H9 (cell line): ENCODE results near the gene PIP4K2A. TPM values are rescaled to one million over a fixed set of nuclear protein-coding genes. Genes with fewer than 3 reads are reported as not detected.

ENCODE experiments used
- DNase-seq: peaks from one replicate; pipeline ENCODE4 v3.0.0-alpha.2; 2017
- H2AFZ ChIP-seq: one replicate; pipeline ENCODE4 v1.6.1; 2013; ENCODE audit warnings: mild to moderate bottlenecking, low read length, control low read depth, moderate library complexity
- H2AK5ac ChIP-seq: 2 replicates; pipeline ENCODE4 v1.6.1; 2013; ENCODE audit warnings: low read length, control low read depth, mixed read lengths; ENCODE audit not compliant: insufficient read length
- H2BK120ac ChIP-seq: one replicate; pipeline ENCODE4 v1.6.1; 2013; ENCODE audit warnings: low read depth, mild to moderate bottlenecking, low read length, control low read depth, inconsistent platforms; ENCODE audit not compliant: poor library complexity, severe bottlenecking
- H2BK12ac ChIP-seq: 2 replicates; pipeline ENCODE4 v1.6.1; 2013; ENCODE audit warnings: low read length, control low read depth, mixed read lengths, low read depth; ENCODE audit not compliant: insufficient read length
- H2BK15ac ChIP-seq: 2 replicates; pipeline ENCODE4 v1.6.1; 2013; ENCODE audit warnings: low read depth, low read length, control low read depth
- H2BK20ac ChIP-seq: one replicate; pipeline ENCODE4 v1.6.1; 2013; ENCODE audit warnings: low read depth, mild to moderate bottlenecking, low read length, control low read depth, inconsistent platforms; ENCODE audit not compliant: poor library complexity, severe bottlenecking
- H2BK5ac ChIP-seq: 2 replicates; pipeline ENCODE4 v1.6.1; 2013; ENCODE audit warnings: low read length, control low read depth, mixed read lengths; ENCODE audit not compliant: insufficient read length
- H3K14ac ChIP-seq: 2 replicates; pipeline ENCODE4 v1.6.1; 2013; ENCODE audit warnings: low read length, control low read depth; ENCODE audit not compliant: insufficient read depth
- H3K18ac ChIP-seq: 2 replicates; pipeline ENCODE4 v1.6.1; 2013; ENCODE audit warnings: low read depth, mild to moderate bottlenecking, mixed read lengths, low read length, control low read depth; ENCODE audit not compliant: insufficient read length
- H3K23ac ChIP-seq: 2 replicates; pipeline ENCODE4 v1.6.1; 2013; ENCODE audit warnings: low read length, control low read depth, mixed read lengths, low read depth; ENCODE audit not compliant: insufficient read length
- H3K23me2 ChIP-seq: 2 replicates; pipeline ENCODE4 v1.6.1; 2013; ENCODE audit warnings: low read depth, mild to moderate bottlenecking, mixed read lengths, low read length, control low read depth; ENCODE audit not compliant: insufficient read length, poor library complexity, severe bottlenecking
- H3K27ac ChIP-seq: 2 replicates; pipeline ENCODE4 v1.5.1; 2013; ENCODE audit warnings: low read length, control low read depth, mixed read lengths, low read depth; ENCODE audit not compliant: insufficient read length
- H3K27me3 ChIP-seq: 2 replicates; pipeline ENCODE4 v1.6.1; 2013; ENCODE audit warnings: low read length, control low read depth, inconsistent platforms; ENCODE audit not compliant: insufficient read depth
- H3K4ac ChIP-seq: 2 replicates; pipeline ENCODE4 v1.6.1; 2013; ENCODE audit warnings: low read depth, mild to moderate bottlenecking, control low read depth, inconsistent platforms, low read length, moderate library complexity
- H3K4me1 ChIP-seq: 2 replicates; pipeline ENCODE4 v1.6.1; 2013; ENCODE audit warnings: low read length, control low read depth, inconsistent platforms; ENCODE audit not compliant: insufficient read depth
- H3K4me2 ChIP-seq: 2 replicates; pipeline ENCODE4 v1.6.1; 2013; ENCODE audit warnings: low read length, control low read depth, mixed read lengths; ENCODE audit not compliant: insufficient read length, insufficient read depth
- H3K56ac ChIP-seq: 2 replicates; pipeline ENCODE4 v1.6.1; 2013; ENCODE audit warnings: low read depth, mild to moderate bottlenecking, mixed read lengths, low read length, control low read depth; ENCODE audit not compliant: insufficient read length
- H3K79me1 ChIP-seq: 2 replicates; pipeline ENCODE4 v1.6.1; 2013; ENCODE audit warnings: low read depth, mild to moderate bottlenecking, moderate library complexity, low read length, control low read depth, inconsistent platforms; ENCODE audit not compliant: insufficient read depth, poor library complexity, severe bottlenecking
- H3K79me2 ChIP-seq: 2 replicates; pipeline ENCODE4 v1.6.1; 2013; ENCODE audit warnings: low read length, control low read depth, inconsistent platforms; ENCODE audit not compliant: insufficient read depth
- H3K9ac ChIP-seq: 2 replicates; pipeline ENCODE4 v1.6.1; 2013; ENCODE audit warnings: low read length, control low read depth, mixed read lengths; ENCODE audit not compliant: insufficient read length; ENCODE audit errors: extremely low read depth
- H3K9me3 ChIP-seq: one replicate; pipeline ENCODE4 v1.6.1; 2013; ENCODE audit warnings: low read depth, low read length, inconsistent platforms; ENCODE audit not compliant: control insufficient read depth
- H3T11ph ChIP-seq: one replicate; pipeline ENCODE4 v1.6.1; 2013; ENCODE audit warnings: mild to moderate bottlenecking, low read length, control low read depth, inconsistent platforms
- H4K20me1 ChIP-seq: one replicate; pipeline ENCODE4 v1.6.1; 2013; ENCODE audit not compliant: control insufficient read depth, insufficient read length, insufficient read depth
- H4K5ac ChIP-seq: 2 replicates; pipeline ENCODE4 v1.6.1; 2013; ENCODE audit warnings: low read depth, mild to moderate bottlenecking, mixed read lengths, low read length, control low read depth; ENCODE audit not compliant: insufficient read length
- H4K8ac ChIP-seq: replicated peaks from 2 replicates; pipeline ENCODE4 v1.6.1; 2013; ENCODE audit warnings: low read length, control low read depth, mixed read lengths, low read depth; ENCODE audit not compliant: insufficient read length
- H4K91ac ChIP-seq: 2 replicates; pipeline ENCODE4 v1.6.1; 2013; ENCODE audit warnings: low read depth, mild to moderate bottlenecking, moderate library complexity, mixed read lengths, low read length, control low read depth; ENCODE audit not compliant: insufficient read length
- H3K27ac Mint-ChIP-seq, 3 experiments: 2 replicates in 2 of 3; 3 replicates in 1 of 3; pipeline ENCODE4 v1.8.0; 2020 to 2021; ENCODE audit warnings: mixed read lengths in 3 of 3, mild to moderate bottlenecking in 1 of 3, moderate library complexity in 1 of 3
- H3K27me3 Mint-ChIP-seq: 2 replicates; pipeline ENCODE4 v1.8.0; 2021; ENCODE audit warnings: low read depth, mild to moderate bottlenecking, moderate library complexity, mixed read lengths
- H3K36me3 Mint-ChIP-seq, 3 experiments: 2 replicates in 2 of 3; 3 replicates in 1 of 3; pipeline ENCODE4 v1.8.0; 2020 to 2021; ENCODE audit warnings: low read depth in 3 of 3, mixed read lengths in 3 of 3; ENCODE audit not compliant: insufficient read depth in 1 of 3
- H3K4me1 Mint-ChIP-seq, 2 experiments: 2 replicates each; pipeline ENCODE4 v1.8.0; 2020; ENCODE audit warnings: mixed read lengths in 2 of 2
- H3K4me3 Mint-ChIP-seq, 2 experiments: 2 replicates in 1 of 2; 3 replicates in 1 of 2; pipeline ENCODE4 v1.8.0; 2020 to 2021; ENCODE audit warnings: mild to moderate bottlenecking in 2 of 2, mixed read lengths in 2 of 2, moderate library complexity in 1 of 2
- H3K9me3 Mint-ChIP-seq, 2 experiments: 2 replicates in 1 of 2; 3 replicates in 1 of 2; pipeline ENCODE4 v1.8.0; 2020; ENCODE audit warnings: mild to moderate bottlenecking in 2 of 2, mixed read lengths in 2 of 2, moderate library complexity in 1 of 2
- CTCF ChIP-seq: fragments of 200-600 bp; sonication (generic); conservative IDR thresholded peaks from 3 replicates; pipeline ENCODE4 v1.8.0; 2021; ENCODE audit warnings: antibody characterized with exemption, mild to moderate bottlenecking
- WGBS: extraction: QIAGEN DNeasy Blood & Tissue Kit; methylation state at CpG from one replicate; pipeline ENCODE4 v1.1.7; 2013; ENCODE audit warnings: missing lambda C conversion rate, low lambda C conversion rate, mixed read lengths; ENCODE audit not compliant: insufficient read length; ENCODE audit errors: extremely low coverage; 5-methylcytosine and 5-hydroxymethylcytosine counted together
- total RNA-seq: library from RNA; stranded (reverse); gene quantifications from 2 replicates; pipeline ENCODE4 v1.2.1, GENCODE V29; 2021

PIP4K2A gene
- total RNA-seq, 1 experiment from 2014 or later: 33.6 TPM

- Histone ChIP-seq H3K14ac (no peak overlapping the region), H3K27ac (no peak overlapping the region), H3K27me3 (no peaks in the 10 kb centered on the region), H3K79me1 (no peaks in the 10 kb centered on the region), H3K18ac (no peak overlapping the region), H4K8ac (no peak overlapping the region), H2BK15ac (no peak overlapping the region), H2AFZ (no peak overlapping the region), H2BK20ac (no peak overlapping the region), H2BK120ac (no peak overlapping the region), H2AK5ac (no peak overlapping the region), H3K23me2 (no peaks in the 10 kb centered on the region), H3K9me3 (no peaks in the 10 kb centered on the region), H4K5ac (no peak overlapping the region), H3K4me1 (peaks cover 18% of the 10 kb centered on the region), H4K91ac (no peak overlapping the region), H3K56ac (no peak overlapping the region), H3T11ph (no peak overlapping the region), H3K9ac (no peak overlapping the region), H3K23ac (no peak overlapping the region), H3K4ac (no peak overlapping the region), H3K79me2 (peaks cover 7% of the 10 kb centered on the region; the same call in 1 of the 2 replicates), H2BK5ac (no peak overlapping the region), H3K4me2 (no peak overlapping the region), H2BK12ac (no peak overlapping the region), H4K20me1 (no peaks in the 10 kb centered on the region)
- peak overlapping the region; percentile 18 to 82 (median 41); a peak in 3 of 7 replicates for H3K27ac Mint-ChIP-seq
- no CpG with 5 or more reads among the region's 11 CpGs for WGBS
- H3K4me3 Mint-ChIP-seq: no peak overlapping the region
- peaks cover 1 to 19% (median 15%) of the 10 kb centered on the region in 3 experiments; a peak in 5 of 7 replicates for H3K36me3 Mint-ChIP-seq
- no peaks in the 10 kb centered on the region; the same call in 1 of the 2 replicates for H3K27me3 Mint-ChIP-seq
- no peak for TF ChIP-seq CTCF
- DNase-seq: no peak
- H3K9me3 Mint-ChIP-seq: peaks cover 0 to 3% of the 10 kb centered on the region in 2 experiments; a peak in 1 of 5 replicates
- peaks cover 74 to 76% of the 10 kb centered on the region in 2 experiments for H3K4me1 Mint-ChIP-seq
These were observed 98.4 kb downstream of the PIP4K2A start for GRCh38 chr10:22615819-22616499.
